Measurements from ENCODE around the gene EIF5. TPM values are rescaled to one million over a fixed set of nuclear protein-coding genes. Genes with fewer than 3 reads are reported as not detected.

The EIF5 gene
- total RNA-seq, 1 experiment from 2014 or later, result 238 TPM

DNA sequence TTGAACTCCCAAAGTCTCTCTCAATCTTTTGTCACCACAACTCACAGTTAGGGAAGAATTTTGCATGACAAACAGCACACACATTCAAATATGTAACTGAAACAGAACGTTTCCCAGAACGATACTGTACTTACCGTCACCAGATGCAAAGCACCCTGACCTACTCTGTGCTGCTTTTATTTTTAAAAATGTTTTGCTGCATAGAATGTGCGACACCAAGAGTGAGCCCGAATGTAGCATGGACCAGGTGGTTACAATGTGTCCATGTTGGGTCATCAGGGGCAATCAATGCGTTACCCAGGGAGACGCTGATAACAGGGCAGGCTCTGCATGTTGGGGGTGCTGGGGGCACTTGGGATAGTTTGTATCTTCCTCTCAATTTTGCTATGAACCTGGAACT, 14.6 kb upstream of the EIF5 start:
- Histone ChIP-seq H3K4me2 (ENCODE audit: low read length) (no peak overlapping the region), H3K9ac (ENCODE audit: low read length) (no peak overlapping the region), H2AFZ (ENCODE audit: low read depth, low read length, poor library complexity, severe bottlenecking) (no peak overlapping the region), H3K27ac (ENCODE audit: low read depth, low read length) (no peak overlapping the region), H3K36me3 (ENCODE audit: control insufficient read depth in 1 of 2, insufficient read depth in 2 of 2, low read length in 2 of 2) (no peaks in the 10 kb centered on the region), H3K27me3 (ENCODE audit: insufficient read depth, low read length) (no peaks in the 10 kb centered on the region), H3K9me3 (ENCODE audit: control insufficient read depth in 1 of 2, insufficient read depth in 1 of 2, low read depth in 1 of 2, low read length in 2 of 2) (no peaks in the 10 kb centered on the region), H3K79me2 (ENCODE audit: insufficient read depth, low read length) (no peaks in the 10 kb centered on the region), H4K20me1 (ENCODE audit: insufficient read depth) (no peaks in the 10 kb centered on the region), H3K4me3 (replicated peaks in 1 of 2; ENCODE audit: low read depth in 1 of 2, low read length in 2 of 2) (no peak overlapping the region), H3K4me1 (ENCODE audit: control insufficient read depth in 1 of 2, insufficient read depth in 2 of 2, low read length in 2 of 2) (no peaks in the 10 kb centered on the region), H3K9me2 (ENCODE audit: insufficient read depth) (no peaks in the 10 kb centered on the region)
- DNase-seq (ENCODE audit: low read depth, low spot score) (no peak), ATAC-seq (no peak)
- no TSS peak for BruUV-seq (replicated peaks)
- intact Hi-C loops (cut with micrococcal nuclease), result no loop called here
- ChIA-PET CTCF (no interaction called here), POLR2A (interaction anchor here (1.4 kb wide), 1 partner anchor 14 kb away, joined by 4 read pairs; the partner anchor contains the start of gene EIF5), RAD21 (ENCODE audit: low non-redundant PET in 1 of 2, low total read pairs in 2 of 2, uncharacterized antibody in 2 of 2, unreplicated experiment in 2 of 2) (no interaction called here)
- TF ChIP-seq ZFX (IDR thresholded peaks at IDR 0.05) (no peak), FOSL1 (IDR thresholded peaks at IDR 0.05; ENCODE audit: low read depth) (no peak), YY1 (IDR thresholded peaks at IDR 0.05; ENCODE audit: extremely low read depth, insufficient replicate concordance, low read depth, low read length) (no peak)
- TF ChIP-seq, protein P1, sequence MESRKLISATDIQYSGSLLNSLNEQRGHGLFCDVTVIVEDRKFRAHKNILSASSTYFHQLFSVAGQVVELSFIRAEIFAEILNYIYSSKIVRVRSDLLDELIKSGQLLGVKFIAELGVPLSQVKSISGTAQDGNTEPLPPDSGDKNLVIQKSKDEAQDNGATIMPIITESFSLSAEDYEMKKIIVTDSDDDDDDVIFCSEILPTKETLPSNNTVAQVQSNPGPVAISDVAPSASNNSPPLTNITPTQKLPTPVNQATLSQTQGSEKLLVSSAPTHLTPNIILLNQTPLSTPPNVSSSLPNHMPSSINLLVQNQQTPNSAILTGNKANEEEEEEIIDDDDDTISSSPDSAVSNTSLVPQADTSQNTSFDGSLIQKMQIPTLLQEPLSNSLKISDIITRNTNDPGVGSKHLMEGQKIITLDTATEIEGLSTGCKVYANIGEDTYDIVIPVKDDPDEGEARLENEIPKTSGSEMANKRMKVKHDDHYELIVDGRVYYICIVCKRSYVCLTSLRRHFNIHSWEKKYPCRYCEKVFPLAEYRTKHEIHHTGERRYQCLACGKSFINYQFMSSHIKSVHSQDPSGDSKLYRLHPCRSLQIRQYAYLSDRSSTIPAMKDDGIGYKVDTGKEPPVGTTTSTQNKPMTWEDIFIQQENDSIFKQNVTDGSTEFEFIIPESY (IDR thresholded peaks at IDR 0.05; ENCODE audit: extremely low read depth, insufficient replicate concordance, low read length), result no peak

- ChIA-PET CTCF (no interaction called here), RAD21 (ENCODE audit: low non-redundant PET in 1 of 2, low total read pairs in 2 of 2, uncharacterized antibody in 2 of 2, unreplicated experiment in 2 of 2) (interaction anchor here in 1 of 2 experiments (0.7 kb wide), 1 partner anchor 600 kb away, joined by 5 read pairs; no protein-coding TSS in a partner anchor), POLR2A (no interaction called here)
- intact Hi-C loops (cut with micrococcal nuclease), result no loop called here
- DNase-seq (ENCODE audit: low read depth, low spot score) (no peak), ATAC-seq (no peak)
- Histone ChIP-seq H3K9me2 (ENCODE audit: insufficient read depth) (no peaks in the 10 kb centered on the region), H2AFZ (ENCODE audit: low read depth, low read length, poor library complexity, severe bottlenecking) (no peak overlapping the region), H3K27ac (ENCODE audit: low read depth, low read length) (no peak overlapping the region), H3K36me3 (ENCODE audit: control insufficient read depth in 1 of 2, insufficient read depth in 2 of 2, low read length in 2 of 2) (no peaks in the 10 kb centered on the region), H3K9me3 (ENCODE audit: control insufficient read depth in 1 of 2, insufficient read depth in 1 of 2, low read depth in 1 of 2, low read length in 2 of 2) (no peaks in the 10 kb centered on the region), H3K4me3 (replicated peaks in 1 of 2; ENCODE audit: low read depth in 1 of 2, low read length in 2 of 2) (no peak overlapping the region), H3K9ac (ENCODE audit: low read length) (no peak overlapping the region), H3K4me1 (ENCODE audit: control insufficient read depth in 1 of 2, insufficient read depth in 2 of 2, low read length in 2 of 2) (no peaks in the 10 kb centered on the region), H3K79me2 (ENCODE audit: insufficient read depth, low read length) (no peaks in the 10 kb centered on the region), H4K20me1 (ENCODE audit: insufficient read depth) (no peaks in the 10 kb centered on the region), H3K4me2 (ENCODE audit: low read length) (no peak overlapping the region), H3K27me3 (ENCODE audit: insufficient read depth, low read length) (peaks cover 12% of the 10 kb centered on the region; the same call in 1 of the 2 replicates)
- TF ChIP-seq EZH2phosphoT487 (IDR thresholded peaks at IDR 0.05; ENCODE audit: borderline replicate concordance), result no peak
- no peak for TF ChIP-seq YY1 (IDR thresholded peaks at IDR 0.05; ENCODE audit: extremely low read depth, insufficient replicate concordance, low read depth, low read length)
- TF ChIP-seq CBX3 (IDR thresholded peaks at IDR 0.05; ENCODE audit: low read depth), result no peak
- BruUV-seq (replicated peaks), result no TSS peak
Observed at GRCh38 chr14:103326078-103326477, 8.0 kb upstream of the EIF5 start.

Data from HCT116 (cell line).